Endometrial microvascular endothelial cells (primary cell): ENCODE data around the gene ZIC1. TPM values are rescaled to one million over a fixed set of nuclear protein-coding genes. Genes with fewer than 3 reads are reported as not detected.

Experiments
- in situ Hi-C: cut with HindIII; loops from 2 replicates; pipeline ENCODE4 v1.10.0; 2017; ENCODE audit warnings: low sequenced_read_pairs, low pct_unique_long_range_greater_than_20kb; ENCODE audit errors: inconsistent ontology term
- total RNA-seq: library from RNA; depleted of rRNA; stranded (reverse); fragments of >200 nt; gene quantifications from one replicate; pipeline ENCODE4 v1.2.3, GENCODE V29; 2015; ENCODE audit errors: inconsistent ontology term

The ZIC1 gene
- total RNA-seq, 1 donor from 2014 or later = not detected

- in situ Hi-C loops = no loop called here
Observed at GRCh38 chr3:147393261-147393942, 15.8 kb upstream of the ZIC1 start.

DNA sequence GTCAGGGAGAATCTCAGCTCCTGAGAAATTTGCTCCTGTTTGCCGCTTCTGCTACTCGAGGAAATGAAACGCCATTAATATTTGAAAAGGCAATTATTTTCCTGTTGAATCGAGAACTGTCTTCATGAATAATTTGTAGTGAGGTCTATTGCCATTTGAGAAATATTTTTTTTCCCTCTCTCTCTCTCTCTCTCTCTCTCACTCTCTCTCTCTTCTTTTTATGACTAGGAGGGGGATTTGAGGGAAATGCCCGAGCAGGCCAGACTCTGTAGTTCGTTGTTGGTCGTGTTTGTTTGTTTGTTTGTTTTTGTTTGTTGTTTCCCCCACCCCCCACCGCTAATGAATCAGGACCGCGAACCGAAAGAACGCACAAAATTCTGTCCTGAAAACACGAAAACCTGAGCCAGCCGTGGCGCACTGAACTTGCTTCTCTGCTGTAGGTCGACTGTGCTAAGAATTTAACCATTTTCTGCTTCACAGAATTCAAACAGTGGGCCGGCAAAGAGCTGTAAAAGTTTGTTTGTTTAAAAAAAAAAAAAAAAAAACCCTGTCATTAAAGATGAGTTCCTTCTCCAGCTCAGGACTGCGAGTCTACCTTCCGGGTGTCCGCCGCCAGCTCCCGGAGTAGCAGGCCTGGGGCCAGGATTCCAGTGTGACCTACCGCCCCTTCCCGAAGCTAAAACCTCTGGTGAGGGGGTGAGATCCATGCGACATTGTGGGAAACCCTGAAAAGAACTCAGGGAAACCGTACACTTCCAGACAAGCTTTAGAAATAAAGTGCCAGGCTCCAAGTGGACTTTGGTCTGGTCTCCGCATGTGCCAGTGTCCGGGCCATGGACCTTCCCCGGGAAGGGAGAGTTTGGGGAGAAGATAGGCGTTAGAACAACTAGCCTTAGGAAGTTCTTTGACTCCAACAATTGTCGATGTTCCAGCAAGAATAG, 15.0 kb upstream of the ZIC1 start:
- in situ Hi-C loops = no loop called here

- in situ Hi-C loops = no loop called here
Observed at GRCh38 chr3:147394884-147395225, 14.3 kb upstream of the ZIC1 start.

DNA sequence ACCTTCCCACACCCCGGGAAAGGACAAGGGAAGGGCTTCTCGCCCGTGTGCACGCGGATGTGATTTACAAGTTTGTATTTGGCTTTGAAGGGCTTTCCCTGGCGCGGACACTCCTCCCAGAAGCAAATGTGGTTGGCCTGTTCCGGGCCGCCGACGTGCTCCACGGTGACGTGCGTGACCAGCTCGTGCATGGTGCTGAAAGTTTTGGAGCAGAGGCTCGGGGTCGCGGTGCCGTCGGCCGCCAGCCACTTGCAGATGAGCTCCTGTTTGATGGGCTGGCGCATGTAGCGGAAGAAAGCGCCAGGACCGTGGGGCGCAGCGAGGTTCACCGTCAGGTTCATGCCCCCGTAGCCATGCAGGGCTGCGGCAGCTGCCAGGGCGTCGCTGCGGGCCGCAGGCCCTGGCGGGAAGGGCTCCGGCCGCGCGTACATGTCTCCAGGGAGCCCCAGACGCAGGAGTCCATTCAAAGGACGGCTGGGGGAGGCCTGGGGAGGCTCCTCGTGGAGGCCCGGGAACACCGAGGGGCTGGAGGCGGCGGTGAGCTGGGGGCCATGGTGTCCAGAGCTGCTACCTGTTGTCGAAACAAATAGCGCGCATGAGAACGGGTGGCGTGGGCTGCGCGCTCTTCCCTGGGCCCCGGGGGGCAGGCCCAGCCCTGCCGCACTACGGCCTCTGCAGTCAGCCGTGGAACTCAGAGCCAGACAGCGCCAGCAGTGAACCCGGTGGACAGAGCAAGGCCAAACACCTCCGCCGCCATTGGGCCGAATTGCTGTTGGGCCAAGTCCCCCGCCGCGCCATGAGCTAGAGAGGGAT, 13.1 kb upstream of the ZIC1 start:
- in situ Hi-C loops = no loop called here

GRCh38 chr3:147396712-147397046, 12.5 kb upstream of the ZIC1 start:
- in situ Hi-C loops = no loop called here

DNA sequence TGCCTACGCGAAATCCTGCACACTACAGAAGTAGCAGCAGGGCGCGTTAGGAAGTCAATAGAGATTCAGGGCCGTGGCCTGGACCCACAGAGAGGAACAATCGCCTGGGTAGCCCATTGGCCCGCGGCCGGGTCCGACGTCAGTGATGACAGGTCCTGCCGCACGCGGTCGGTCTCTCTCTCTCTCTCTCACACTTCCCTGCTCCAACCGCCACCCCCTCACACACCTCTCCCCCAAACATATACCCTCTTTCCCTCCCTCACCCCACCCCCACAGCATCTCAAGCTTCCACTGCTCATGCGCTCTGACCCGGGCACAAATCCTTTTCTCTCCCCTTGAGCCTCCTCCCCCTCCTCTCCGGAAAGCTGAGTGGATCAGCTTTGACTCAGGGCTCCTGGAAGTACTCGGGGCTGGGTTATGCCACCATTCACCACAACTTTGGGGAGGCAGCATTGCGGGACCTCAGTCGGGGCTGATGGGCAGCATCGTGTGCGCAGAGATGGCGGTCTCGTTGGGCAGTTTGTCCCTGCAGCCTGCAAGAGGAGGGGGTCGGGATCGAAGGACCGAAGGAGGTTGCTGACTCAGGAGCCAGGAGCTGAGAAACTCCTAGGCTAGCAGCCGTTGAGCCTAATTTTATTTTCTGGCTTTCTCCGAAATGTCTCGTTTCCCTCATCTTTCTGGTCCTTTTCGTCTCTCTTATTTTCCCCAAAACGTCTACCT, 11.8 kb upstream of the ZIC1 start:
- in situ Hi-C loops = no loop called here

GRCh38 chr3:147397875-147398812, 11.0 kb upstream of the ZIC1 start:
- in situ Hi-C loops = no loop called here

- in situ Hi-C loops = no loop called here
Observed at GRCh38 chr3:147398813-147399534, 10.2 kb upstream of the ZIC1 start.

- in situ Hi-C loops = no loop called here
Observed at GRCh38 chr3:147400111-147400510, 9.1 kb upstream of the ZIC1 start.

DNA sequence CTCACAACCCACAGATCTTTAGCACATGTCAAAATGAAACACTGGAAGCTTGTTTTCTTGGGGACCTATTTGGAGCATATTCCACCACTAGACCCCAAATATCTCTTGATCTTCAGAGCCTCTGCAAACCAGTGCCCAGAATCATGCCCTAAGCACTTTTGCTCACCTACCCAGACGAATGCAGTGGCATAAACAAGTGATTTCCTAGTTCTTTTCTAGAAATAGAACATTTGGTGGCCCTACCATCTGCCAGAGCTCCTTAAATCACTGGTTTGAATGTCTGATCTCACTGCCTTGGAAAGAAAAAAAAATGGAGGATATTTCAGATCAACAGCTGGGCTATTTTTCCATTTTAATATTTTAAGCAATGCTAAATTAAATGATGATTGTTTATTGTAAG, 8.2 kb upstream of the ZIC1 start:
- in situ Hi-C loops = no loop called here

GRCh38 chr3:147401421-147401820, 7.7 kb upstream of the ZIC1 start:
- in situ Hi-C loops = no loop called here

DNA sequence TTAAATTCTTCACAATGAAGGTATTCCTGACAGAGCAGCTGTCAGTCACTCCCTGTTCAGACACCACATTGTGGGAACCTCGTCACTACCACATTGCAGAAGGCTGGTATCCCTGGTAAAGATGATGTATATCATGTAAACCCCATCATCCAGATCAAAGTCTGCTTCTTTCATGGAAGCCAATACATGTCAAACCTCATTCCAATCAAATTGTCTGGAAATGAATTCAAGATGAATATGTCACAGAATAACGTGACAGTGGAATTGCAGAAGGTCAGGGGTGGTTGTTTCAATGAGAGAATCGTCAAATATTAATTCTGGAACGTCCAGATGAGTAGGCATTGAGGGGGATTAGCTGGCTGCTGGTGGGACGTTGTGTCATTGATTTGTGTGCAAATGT, 7.0 kb upstream of the ZIC1 start:
- in situ Hi-C loops = no loop called here

DNA sequence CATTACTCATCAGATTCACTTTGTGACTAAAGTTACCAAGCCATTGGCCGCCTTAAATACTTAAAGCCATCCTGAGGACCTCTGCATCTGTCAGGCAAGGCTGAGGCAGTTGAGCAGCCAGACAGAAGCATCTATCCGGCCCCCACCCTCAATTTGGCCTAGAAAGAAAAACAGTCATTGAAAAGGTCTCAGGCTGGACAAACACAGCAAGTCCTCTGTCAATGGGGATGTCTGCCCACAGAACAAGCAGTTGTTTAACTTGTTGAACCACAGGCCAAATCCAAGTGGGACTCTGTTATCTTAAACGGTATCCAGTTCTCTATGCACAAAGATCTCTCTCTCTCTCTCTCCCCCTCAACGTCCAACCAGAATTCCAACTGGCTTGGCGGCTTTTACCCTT, 5.7 kb upstream of the ZIC1 start:
- in situ Hi-C loops = no loop called here

DNA sequence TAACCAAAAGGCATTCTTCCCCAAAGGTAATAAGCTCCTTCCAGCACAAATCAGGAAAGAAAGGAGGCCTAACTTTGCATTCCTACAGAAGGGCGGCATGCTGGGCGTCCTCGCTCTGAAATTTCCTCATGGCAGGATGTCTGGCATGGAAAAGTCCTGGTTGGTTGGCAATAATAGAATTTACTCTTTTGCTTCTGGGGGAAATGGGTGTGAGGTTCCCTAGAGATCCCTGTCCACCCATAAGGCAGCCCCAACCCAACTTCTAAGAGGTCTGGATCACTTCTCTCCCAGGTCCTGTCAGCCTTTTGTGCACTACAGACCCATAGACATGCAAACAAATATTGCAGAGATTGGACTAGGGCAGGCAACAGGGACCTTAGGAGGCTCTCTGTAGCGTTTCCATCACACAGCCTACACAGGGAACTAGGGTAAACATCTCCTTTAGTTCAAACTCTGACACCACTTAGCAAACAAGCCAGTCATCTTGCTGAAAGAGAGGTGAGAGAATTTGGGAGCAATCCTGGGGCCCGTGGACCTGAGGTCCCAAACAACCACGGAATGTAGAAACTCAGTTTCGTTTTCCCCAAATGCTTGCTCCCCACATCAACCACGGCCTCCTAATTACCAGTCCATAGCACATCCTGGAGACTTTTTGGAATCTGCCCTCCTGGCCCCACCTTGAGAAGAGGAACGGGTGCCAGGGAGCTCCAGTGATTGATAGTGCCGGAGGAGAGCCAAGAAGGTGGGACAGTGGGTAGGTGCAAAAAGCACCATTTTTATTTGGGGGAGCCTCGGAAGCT, 5.0 kb upstream of the ZIC1 start:
- in situ Hi-C loops = no loop called here

GRCh38 chr3:147404800-147405230, 4.3 kb upstream of the ZIC1 start:
- in situ Hi-C loops = no loop called here

DNA sequence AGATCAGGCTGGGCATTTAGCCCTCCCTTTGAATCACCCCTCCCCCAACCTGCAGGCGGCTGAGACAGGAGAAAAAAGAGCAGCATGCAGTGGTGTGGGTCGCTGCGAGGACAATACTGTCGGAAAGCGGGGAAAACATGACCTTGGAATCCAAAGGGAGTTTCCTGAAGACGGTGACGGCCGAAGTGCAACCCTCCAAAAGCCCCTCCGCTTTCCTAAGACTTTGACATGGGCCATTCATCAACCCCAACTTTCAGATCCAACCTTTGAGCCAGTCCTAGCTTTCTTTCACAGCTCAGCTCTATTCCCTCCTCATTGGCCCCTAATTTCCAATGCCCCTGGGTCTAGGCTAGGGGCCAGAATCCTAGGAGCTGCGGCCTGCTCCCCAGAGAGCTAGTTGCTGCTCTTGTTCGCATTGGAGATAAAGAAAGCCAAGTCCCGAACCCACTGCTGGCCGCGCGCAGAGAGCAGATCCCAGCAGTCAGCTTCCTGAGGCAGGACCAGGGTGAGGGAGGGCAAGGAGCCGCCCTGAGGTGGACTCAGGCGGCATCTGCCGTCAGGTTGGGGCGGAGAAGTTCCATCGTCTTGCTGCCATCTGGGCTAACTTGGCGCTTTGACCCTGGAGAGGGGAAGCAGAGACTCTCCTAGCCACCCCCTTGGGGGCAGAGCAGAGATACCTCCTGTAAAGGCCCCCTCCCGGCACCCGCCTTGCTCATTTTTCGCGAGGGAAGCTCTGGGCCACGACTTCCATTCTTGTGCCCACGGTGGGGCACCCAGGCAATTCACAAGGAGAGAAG, 3.7 kb upstream of the ZIC1 start:
- in situ Hi-C loops = no loop called here
